ENCODE results near the gene CORIN.
A peak's percentile ranks its signal among the peaks of the same experiment; 100 is the strongest.
"Not testable (repeated sequence)": the region's sequence is repeated elsewhere in the genome, so short reads cannot be mapped to it uniquely, and the experiment has no call there.

The CORIN gene

GRCh38 chr4:47694322-47694721 lies 143.5 kb downstream of the CORIN start:
- no peak for DNase-seq (ENCODE audit: low read depth)
- no peak overlapping the region for H3K4me3 ChIP-seq (ENCODE audit: control insufficient read depth, low read depth, low read length)
- no peak for TF ChIP-seq CTCF (conservative IDR thresholded peaks at IDR 0.05; ENCODE audit: control insufficient read depth, insufficient read depth, low read depth, low read length)

- DNase-seq (ENCODE audit: low read depth): no peak
- TF ChIP-seq CTCF (conservative IDR thresholded peaks at IDR 0.05; ENCODE audit: control insufficient read depth, insufficient read depth, low read depth, low read length): no peak
Measured at GRCh38 chr4:47692691-47693090, 145.2 kb downstream of the CORIN start.

GRCh38 chr4:47691757-47692383 lies 146.0 kb downstream of the CORIN start:
- not testable (repeated sequence) for DNase-seq (ENCODE audit: low read depth); H3K4me3 ChIP-seq (ENCODE audit: control insufficient read depth, low read depth, low read length)

More at GRCh38 chr4:47692691-47693090, 145.2 kb downstream of the CORIN start:
- no peak overlapping the region for H3K4me3 ChIP-seq (ENCODE audit: control insufficient read depth, low read depth, low read length)

GRCh38 chr4:47690611-47691010 lies 147.3 kb downstream of the CORIN start:
- no peak for DNase-seq (ENCODE audit: low read depth)
- no peak for TF ChIP-seq CTCF (conservative IDR thresholded peaks at IDR 0.05; ENCODE audit: control insufficient read depth, insufficient read depth, low read depth, low read length)
- H3K4me3 ChIP-seq (ENCODE audit: control insufficient read depth, low read depth, low read length): no peak overlapping the region

- no peak overlapping the region for H3K4me3 ChIP-seq (ENCODE audit: control insufficient read depth, low read depth, low read length)
- TF ChIP-seq CTCF (conservative IDR thresholded peaks at IDR 0.05; ENCODE audit: control insufficient read depth, insufficient read depth, low read depth, low read length): peak; percentile 82
- peak; percentile 58 for DNase-seq (ENCODE audit: low read depth)
Measured at GRCh38 chr4:47686294-47686872, 151.5 kb downstream of the CORIN start.

GRCh38 chr4:47675806-47676205 lies 162.1 kb downstream of the CORIN start:
- no peak for TF ChIP-seq CTCF (conservative IDR thresholded peaks at IDR 0.05; ENCODE audit: control insufficient read depth, insufficient read depth, low read depth, low read length)
- no peak for DNase-seq (ENCODE audit: low read depth)
- H3K4me3 ChIP-seq (ENCODE audit: control insufficient read depth, low read depth, low read length): no peak overlapping the region

- no peak overlapping the region for H3K4me3 ChIP-seq (ENCODE audit: control insufficient read depth, low read depth, low read length)
- no peak for TF ChIP-seq CTCF (conservative IDR thresholded peaks at IDR 0.05; ENCODE audit: control insufficient read depth, insufficient read depth, low read depth, low read length)
- no peak for DNase-seq (ENCODE audit: low read depth)
Measured at GRCh38 chr4:47674144-47674543, 163.7 kb downstream of the CORIN start.
